Neutrophil (primary cell): ENCODE results near the gene GLB1L.

Source experiments
- H3K27ac ChIP-seq: fragments of 200-600 bp; sonication (generic); 2 replicates; pipeline ENCODE4 v1.5.1; 2016; ENCODE audit warnings: mild to moderate bottlenecking, moderate library complexity
- H3K27me3 ChIP-seq: fragments of 200-600 bp; sonication (generic); 2 replicates; pipeline ENCODE4 v1.6.0; 2016; ENCODE audit warnings: mild to moderate bottlenecking
- H3K36me3 ChIP-seq: fragments of 200-600 bp; sonication (generic); 2 replicates; pipeline ENCODE4 v1.5.1; 2017
- H3K4me1 ChIP-seq, 2 experiments: fragments of 200-600 bp in 1 of 2; sonication (generic) in 1 of 2; 1 replicate in 1 of 2; 2 replicates in 1 of 2; pipeline versions ENCODE4 v1.5.1 to v1.6.1; 2013 to 2016; ENCODE audit warnings: low read depth in 1 of 2, low read length in 1 of 2, mild to moderate bottlenecking in 1 of 2, moderate library complexity in 1 of 2; ENCODE audit not compliant: control insufficient read depth in 1 of 2, insufficient read depth in 1 of 2
- H3K4me3 ChIP-seq, 2 experiments: fragments of 200-600 bp in 1 of 2; sonication (generic) in 1 of 2; 1 replicate in 1 of 2; 2 replicates in 1 of 2; pipeline ENCODE4 v1.5.1; 2013 to 2016; ENCODE audit warnings: low read depth in 1 of 2, low read length in 1 of 2, mild to moderate bottlenecking in 1 of 2, moderate library complexity in 1 of 2
- H3K9me3 ChIP-seq: fragments of 200-600 bp; sonication (generic); 2 replicates; pipeline ENCODE4 v1.5.1; 2016
- TF ChIP-seq, protein P1 (sequence below): fragments of 200-600 bp; sonication (generic); IDR thresholded peaks from 2 replicates; pipeline ENCODE4 v1.5.1; 2016; ENCODE audit warnings: antibody characterized with exemption

Gene GLB1L

DNA sequence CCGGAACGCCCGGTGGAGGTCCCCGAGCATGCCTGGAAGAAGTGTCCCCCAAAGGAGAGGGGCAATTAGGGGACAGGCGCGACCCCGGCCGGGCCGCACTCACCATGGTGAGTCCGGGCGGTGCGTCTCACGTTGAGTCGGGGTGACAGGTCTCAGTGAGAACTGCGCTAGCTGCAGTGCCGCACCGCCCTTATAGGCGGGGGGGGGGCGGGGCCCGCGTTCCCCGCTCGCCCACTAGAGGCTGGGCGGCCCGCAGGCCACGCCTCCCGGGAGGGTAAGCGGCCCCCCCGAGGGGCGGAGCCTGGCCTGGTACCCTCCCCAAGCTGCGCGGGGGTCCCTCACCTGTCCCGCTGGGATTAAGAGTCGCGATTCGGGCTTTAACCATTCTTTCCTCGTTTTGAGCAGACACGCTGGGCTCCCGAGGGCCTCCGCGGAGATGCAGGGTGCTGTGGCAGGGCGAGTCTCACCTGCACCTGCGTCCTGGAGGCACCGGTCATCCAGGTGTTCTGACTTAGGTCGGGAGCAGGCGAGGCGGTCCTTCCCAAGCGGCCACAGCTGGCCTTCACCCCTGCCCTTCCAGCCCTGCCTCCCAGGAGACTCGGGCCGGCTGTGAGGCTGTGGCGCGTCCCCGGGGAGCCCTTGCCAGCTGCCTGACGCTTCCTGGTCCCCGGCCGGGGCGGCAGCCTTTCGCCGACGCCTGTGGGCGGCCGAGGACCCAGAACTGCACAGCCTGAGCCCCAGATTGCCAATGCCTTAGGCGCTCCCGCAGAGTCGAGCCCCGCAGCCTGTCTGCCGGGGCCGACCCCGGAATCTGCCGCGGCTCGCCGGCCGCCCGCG is 8.7 kb upstream of the GLB1L start, which contains the start of gene TUBA4A:
TUBA4A (minus strand) TSS at position 166 of the 837 bp plus-strand sequence; CDS start at position 106, 60 bp downstream.
- H3K9me3 ChIP-seq: no peaks in the 10 kb centered on the region
- no peaks in the 10 kb centered on the region for H3K27me3 ChIP-seq
- TF ChIP-seq, protein P1, sequence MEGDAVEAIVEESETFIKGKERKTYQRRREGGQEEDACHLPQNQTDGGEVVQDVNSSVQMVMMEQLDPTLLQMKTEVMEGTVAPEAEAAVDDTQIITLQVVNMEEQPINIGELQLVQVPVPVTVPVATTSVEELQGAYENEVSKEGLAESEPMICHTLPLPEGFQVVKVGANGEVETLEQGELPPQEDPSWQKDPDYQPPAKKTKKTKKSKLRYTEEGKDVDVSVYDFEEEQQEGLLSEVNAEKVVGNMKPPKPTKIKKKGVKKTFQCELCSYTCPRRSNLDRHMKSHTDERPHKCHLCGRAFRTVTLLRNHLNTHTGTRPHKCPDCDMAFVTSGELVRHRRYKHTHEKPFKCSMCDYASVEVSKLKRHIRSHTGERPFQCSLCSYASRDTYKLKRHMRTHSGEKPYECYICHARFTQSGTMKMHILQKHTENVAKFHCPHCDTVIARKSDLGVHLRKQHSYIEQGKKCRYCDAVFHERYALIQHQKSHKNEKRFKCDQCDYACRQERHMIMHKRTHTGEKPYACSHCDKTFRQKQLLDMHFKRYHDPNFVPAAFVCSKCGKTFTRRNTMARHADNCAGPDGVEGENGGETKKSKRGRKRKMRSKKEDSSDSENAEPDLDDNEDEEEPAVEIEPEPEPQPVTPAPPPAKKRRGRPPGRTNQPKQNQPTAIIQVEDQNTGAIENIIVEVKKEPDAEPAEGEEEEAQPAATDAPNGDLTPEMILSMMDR: peak; percentile 59
- peaks cover 61 to 62% of the 10 kb centered on the region in 2 experiments for H3K4me1 ChIP-seq
- H3K36me3 ChIP-seq: peaks cover 31% of the 10 kb centered on the region
- peak within 1 kb of the TSS; percentile 95 for H3K27ac ChIP-seq
- peak within 1 kb of the TSS; percentile 96 to 99 for H3K4me3 ChIP-seq

DNA sequence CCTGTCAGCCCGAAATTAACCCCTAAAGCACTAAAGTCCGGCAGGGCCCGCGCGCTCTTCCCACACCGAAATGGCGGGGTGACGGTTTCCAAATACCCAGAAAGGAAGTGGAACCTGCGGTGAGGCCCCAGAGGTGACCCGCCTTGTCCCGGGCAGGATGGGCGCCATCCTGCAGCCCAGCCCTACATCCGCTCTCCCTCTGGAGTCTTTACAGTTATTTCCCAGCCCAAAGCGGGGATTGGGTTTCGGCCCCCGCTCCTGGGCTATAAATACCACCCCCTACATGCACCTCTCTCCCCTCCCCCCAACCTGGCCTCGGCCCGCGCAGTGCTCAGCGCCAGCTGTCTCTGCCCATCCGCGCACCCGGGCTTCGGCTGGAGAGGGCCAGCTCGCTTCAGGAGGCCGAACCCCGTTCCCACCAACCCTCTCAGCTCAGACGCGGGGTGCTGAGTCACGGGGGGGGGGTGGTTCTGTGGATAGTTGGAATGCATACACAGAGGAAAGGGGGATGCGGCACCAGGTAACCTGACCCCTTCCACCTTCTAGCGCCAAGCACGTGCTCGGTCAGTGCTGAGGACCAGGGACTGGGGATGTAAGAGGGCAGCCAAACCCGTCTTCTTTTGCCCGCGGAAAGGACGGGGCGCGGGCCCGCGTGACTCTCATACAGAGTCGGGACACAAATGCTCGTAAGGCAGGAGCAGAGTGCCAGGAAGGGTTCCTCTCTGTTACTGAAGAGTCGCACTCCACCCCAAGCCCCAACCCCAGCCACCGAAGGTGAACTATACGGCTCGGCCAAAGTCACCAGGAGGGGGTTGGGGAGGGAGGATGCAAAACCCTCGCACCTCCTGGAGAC is 7.9 kb upstream of the GLB1L start, which contains the start of gene TUBA4B:
TUBA4B (plus strand) TSS at position 344 of the 853 bp plus-strand sequence; CDS start at position 509, 165 bp downstream.
- Histone ChIP-seq H3K4me1 (peaks cover 69% of the 10 kb centered on the region in 2 experiments), H3K27ac (peak within 1 kb of the TSS; percentile 95), H3K4me3 (peak within 1 kb of the TSS; percentile 96 to 99), H3K36me3 (peaks cover 40% of the 10 kb centered on the region), H3K27me3 (no peaks in the 10 kb centered on the region), H3K9me3 (no peaks in the 10 kb centered on the region)
- TF ChIP-seq, protein P1: no peak

DNA sequence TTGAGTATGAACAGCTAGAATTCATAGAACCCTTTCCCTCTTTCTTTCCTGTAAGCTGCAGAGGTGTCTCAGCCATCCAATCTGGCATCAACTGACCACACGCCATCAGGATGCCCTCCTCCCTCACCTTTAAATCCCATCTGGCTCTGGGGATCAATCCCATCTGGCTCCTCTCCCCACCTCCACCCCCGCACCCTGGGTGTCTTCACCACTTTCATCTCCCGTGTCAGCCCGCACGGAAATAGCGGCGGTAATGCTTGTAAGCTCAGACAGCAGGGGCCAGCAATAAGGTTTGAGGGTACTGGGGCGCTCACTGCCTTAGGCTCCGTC is 7.3 kb upstream of the GLB1L start:
- Histone ChIP-seq H3K36me3 (peaks cover 41% of the 10 kb centered on the region), H3K4me3 (peak overlapping the region; percentile 96 to 99), H3K9me3 (no peaks in the 10 kb centered on the region), H3K27ac (peak overlapping the region; percentile 95), H3K4me1 (peaks cover 69% of the 10 kb centered on the region in 2 experiments), H3K27me3 (no peaks in the 10 kb centered on the region)
- TF ChIP-seq, protein P1: no peak

DNA sequence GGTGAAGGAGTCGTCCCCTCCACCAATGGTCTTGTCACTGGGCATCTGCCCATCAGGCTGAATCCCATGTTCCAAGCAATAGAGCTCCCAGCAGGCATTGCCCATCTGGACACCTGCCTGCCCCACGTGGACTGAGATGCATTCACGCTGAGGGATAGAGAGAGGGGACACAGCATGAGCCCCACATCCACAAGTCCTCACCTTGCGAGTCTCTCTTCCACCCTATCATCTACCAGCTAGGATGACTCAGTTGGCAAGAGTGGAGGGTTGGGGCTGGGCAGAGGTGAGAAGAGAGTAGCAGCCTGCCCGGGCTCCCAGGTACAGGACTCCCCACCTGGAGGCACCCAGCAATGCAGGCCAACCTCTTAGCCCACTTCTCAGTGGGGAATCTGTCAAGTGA is 6.8 kb upstream of the GLB1L start:
- H3K9me3 ChIP-seq: no peaks in the 10 kb centered on the region
- peak overlapping the region; percentile 95 for H3K27ac ChIP-seq
- H3K4me3 ChIP-seq: peak overlapping the region; percentile 96 to 99
- H3K4me1 ChIP-seq: peaks cover 71 to 73% of the 10 kb centered on the region in 2 experiments
- H3K27me3 ChIP-seq: no peaks in the 10 kb centered on the region
- peaks cover 41% of the 10 kb centered on the region for H3K36me3 ChIP-seq
- TF ChIP-seq, protein P1: no peak

DNA sequence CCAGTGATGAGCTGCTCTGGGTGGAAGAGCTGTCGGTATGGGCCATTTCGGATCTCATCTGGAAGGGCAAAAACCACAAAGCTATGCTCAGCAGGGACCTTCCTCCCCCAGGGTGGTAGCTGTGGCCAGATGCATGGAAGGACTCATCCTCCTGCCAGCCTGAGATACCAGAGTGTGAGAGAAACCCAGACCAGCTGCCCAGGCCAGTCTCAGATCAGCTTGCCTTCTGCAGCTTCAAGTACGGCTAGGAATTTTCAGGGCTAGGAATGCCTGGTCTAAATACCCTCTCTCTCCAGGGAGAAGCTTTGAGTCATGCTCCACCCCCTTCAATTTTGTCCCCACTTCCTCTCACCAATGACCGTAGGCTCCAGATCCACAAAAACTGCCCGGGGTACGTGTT is 6.4 kb upstream of the GLB1L start:
- TF ChIP-seq, protein P1: no peak
- H3K27me3 ChIP-seq: no peaks in the 10 kb centered on the region
- H3K4me3 ChIP-seq: peak overlapping the region; percentile 96 to 99
- peaks cover 75 to 77% of the 10 kb centered on the region in 2 experiments for H3K4me1 ChIP-seq
- peak overlapping the region; percentile 95 for H3K27ac ChIP-seq
- no peaks in the 10 kb centered on the region for H3K9me3 ChIP-seq
- H3K36me3 ChIP-seq: peaks cover 41% of the 10 kb centered on the region
